Ovary (tissue), 3 donors: ENCODE results near the gene STEAP1B.

Experiments used
- POLR2A ChIP-seq: fragments of 450-650 bp; IDR thresholded peaks from one replicate; pipeline ENCODE4 v1.6.1; 2017; ENCODE audit warnings: antibody characterized with exemption, mild to moderate bottlenecking, moderate library complexity
- TF ChIP-seq, protein P1 (sequence below), 3 donors: fragments of 450-650 bp in 2 of 3; fragments of 200-600 bp in 1 of 3; IDR thresholded peaks; one replicate each; pipeline versions ENCODE4 v1.5.1 to v1.8.0; 2016 to 2022; ENCODE audit warnings: antibody characterized with exemption in 3 of 3, mild to moderate bottlenecking in 1 of 3
- donor health status: DM: no; HTN: no; CAD: no.

DNA sequence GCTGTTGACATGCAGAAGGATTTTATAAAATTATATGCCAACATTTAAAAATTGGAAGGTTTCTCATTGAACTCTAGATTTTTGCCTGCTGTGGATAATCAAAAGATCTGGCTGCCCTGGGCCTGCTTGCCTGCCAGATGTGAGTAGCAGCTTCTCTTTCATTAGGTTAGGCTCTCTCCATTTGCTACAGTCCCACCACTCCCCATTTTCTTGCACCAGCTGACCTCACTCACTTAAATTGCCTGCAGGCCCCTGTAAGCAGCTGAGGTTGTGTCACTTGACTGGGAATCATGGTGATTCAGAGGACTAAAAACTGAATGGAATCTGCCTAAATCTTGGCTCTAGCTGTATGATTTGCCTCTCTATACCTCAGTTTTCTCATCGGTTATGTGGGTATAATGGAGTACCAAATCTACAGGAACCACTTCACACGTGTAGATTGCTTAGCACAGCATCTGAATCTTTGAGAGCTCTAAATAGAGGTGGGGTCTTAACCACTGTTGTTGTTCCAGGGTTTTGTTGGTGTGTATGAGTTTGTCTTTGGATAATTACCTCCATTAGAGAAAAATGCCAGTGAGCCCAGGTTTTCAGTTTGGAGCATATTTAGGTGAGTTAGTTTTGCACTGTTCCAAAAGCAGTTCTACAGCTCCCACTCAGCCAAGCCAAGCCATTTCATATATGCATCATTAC is 124.5 kb downstream of the STEAP1B start:
- TF ChIP-seq, protein P1, sequence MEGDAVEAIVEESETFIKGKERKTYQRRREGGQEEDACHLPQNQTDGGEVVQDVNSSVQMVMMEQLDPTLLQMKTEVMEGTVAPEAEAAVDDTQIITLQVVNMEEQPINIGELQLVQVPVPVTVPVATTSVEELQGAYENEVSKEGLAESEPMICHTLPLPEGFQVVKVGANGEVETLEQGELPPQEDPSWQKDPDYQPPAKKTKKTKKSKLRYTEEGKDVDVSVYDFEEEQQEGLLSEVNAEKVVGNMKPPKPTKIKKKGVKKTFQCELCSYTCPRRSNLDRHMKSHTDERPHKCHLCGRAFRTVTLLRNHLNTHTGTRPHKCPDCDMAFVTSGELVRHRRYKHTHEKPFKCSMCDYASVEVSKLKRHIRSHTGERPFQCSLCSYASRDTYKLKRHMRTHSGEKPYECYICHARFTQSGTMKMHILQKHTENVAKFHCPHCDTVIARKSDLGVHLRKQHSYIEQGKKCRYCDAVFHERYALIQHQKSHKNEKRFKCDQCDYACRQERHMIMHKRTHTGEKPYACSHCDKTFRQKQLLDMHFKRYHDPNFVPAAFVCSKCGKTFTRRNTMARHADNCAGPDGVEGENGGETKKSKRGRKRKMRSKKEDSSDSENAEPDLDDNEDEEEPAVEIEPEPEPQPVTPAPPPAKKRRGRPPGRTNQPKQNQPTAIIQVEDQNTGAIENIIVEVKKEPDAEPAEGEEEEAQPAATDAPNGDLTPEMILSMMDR (IDR thresholded peaks at IDR 0.05): no peak
- no peak for TF ChIP-seq POLR2A
